ENCODE data around the gene CHD1. TPM values are rescaled to one million over a fixed set of nuclear protein-coding genes. Genes with fewer than 3 reads are reported as not detected.

Gene CHD1
- total and polyA plus RNA-seq, 9 of the 15 experiments (the other 6 are each of a cell fraction or from before 2014, with no cell fraction given) = 27.3 to 133 (median 58.7) TPM

GRCh38 chr5:98928873-98929709, at the start of gene CHD1 (continued):
- TF ChIP-seq NR2C2 (CRISPR knock-in tag; IDR thresholded peaks at IDR 0.05) = no peak
- no peak; the same call in 1 of the 2 replicates for TF ChIP-seq NR2C2 (tag; IDR thresholded peaks at IDR 0.05)
- no peak for TF ChIP-seq ZNF780A (CRISPR knock-in tag; IDR thresholded peaks at IDR 0.05)
- 0 out of 2 replicates have a peak, but pooled peaks have one; percentile 58 for TF ChIP-seq MYC (IDR thresholded peaks at IDR 0.05; ENCODE audit: low read depth, low read length)
- TF ChIP-seq MYC (CRISPR knock-in tag; IDR thresholded peaks at IDR 0.05; ENCODE audit: borderline replicate concordance, low read depth) = 0 out of 2 replicates have a peak, but pooled peaks have one; percentile 37
- no peak for TF ChIP-seq ZBTB34 (CRISPR knock-in tag; IDR thresholded peaks at IDR 0.05)
- no peak for TF ChIP-seq IFI16 (CRISPR knock-in tag; IDR thresholded peaks at IDR 0.05)
- TF ChIP-seq BCOR (IDR thresholded peaks at IDR 0.05) = peak; percentile 62; the same call in 1 of the 2 replicates
- TF ChIP-seq DLX4 (CRISPR knock-in tag; IDR thresholded peaks at IDR 0.05) = no peak
- TF ChIP-seq NEUROD1 (IDR thresholded peaks at IDR 0.05; ENCODE audit: borderline replicate concordance, low read depth, low read length, partially characterized antibody) = peak; percentile 76
- no peak for TF ChIP-seq RBM34 (IDR thresholded peaks at IDR 0.05; ENCODE audit: borderline replicate concordance, insufficient read depth, low read length)
- TF ChIP-seq NFRKB (IDR thresholded peaks at IDR 0.05; ENCODE audit: low read depth) = peak; percentile 79
- TF ChIP-seq NBN (IDR thresholded peaks at IDR 0.05; ENCODE audit: low read depth) = no peak; the same call in 1 of the 2 replicates
- TF ChIP-seq ZNF280A (IDR thresholded peaks at IDR 0.05; ENCODE audit: low read depth, partially characterized antibody) = no peak
- peak; percentile 76 for TF ChIP-seq NKRF (IDR thresholded peaks at IDR 0.05; ENCODE audit: borderline replicate concordance)
- no peak for TF ChIP-seq STAT5A (IDR thresholded peaks at IDR 0.05; ENCODE audit: borderline replicate concordance, low read length)
- peak; percentile 69; the same call in 1 of the 2 replicates for TF ChIP-seq MEF2D (tag; conservative IDR thresholded peaks at IDR 0.05; ENCODE audit: low read depth)
- peak; percentile 64 for TF ChIP-seq ARID1B (IDR thresholded peaks at IDR 0.05)
- TF ChIP-seq SMAD1 (IDR thresholded peaks at IDR 0.05; ENCODE audit: low read depth, low read length, partially characterized antibody) = no peak
